ENCODE results near the gene HMMR. TPM values are rescaled to one million over a fixed set of nuclear protein-coding genes. Genes with fewer than 3 reads are reported as not detected.

Gene HMMR
- total RNA-seq, 1 donor from 2014 or later: 5.5 TPM

GRCh38 chr5:163467682-163468081 lies 7.2 kb downstream of the HMMR start:
- H3K27me3 Mint-ChIP-seq (ENCODE audit: unreplicated experiment): no peaks in the 10 kb centered on the region
- no peaks in the 10 kb centered on the region for H3K9me3 Mint-ChIP-seq (ENCODE audit: unreplicated experiment)
- no peak for TF ChIP-seq CTCF (IDR thresholded peaks at IDR 0.05)
- peak overlapping the region; percentile 31 for H3K27ac Mint-ChIP-seq (ENCODE audit: unreplicated experiment)
- no peak for DNase-seq (ENCODE audit: extremely low spot score, unreplicated experiment)
- no peaks in the 10 kb centered on the region for H3K36me3 Mint-ChIP-seq (ENCODE audit: unreplicated experiment)
- H3K4me3 Mint-ChIP-seq (ENCODE audit: unreplicated experiment): no peak overlapping the region
- peaks cover 9% of the 10 kb centered on the region for H3K4me1 Mint-ChIP-seq (ENCODE audit: unreplicated experiment)

- Mint-ChIP-seq H3K36me3 (ENCODE audit: unreplicated experiment) (no peaks in the 10 kb centered on the region), H3K9me3 (ENCODE audit: unreplicated experiment) (no peaks in the 10 kb centered on the region), H3K27me3 (ENCODE audit: unreplicated experiment) (no peaks in the 10 kb centered on the region), H3K4me1 (ENCODE audit: unreplicated experiment) (peaks cover 11% of the 10 kb centered on the region), H3K27ac (ENCODE audit: unreplicated experiment) (no peak overlapping the region), H3K4me3 (ENCODE audit: unreplicated experiment) (no peak overlapping the region)
- peak; percentile 54 for TF ChIP-seq CTCF (IDR thresholded peaks at IDR 0.05)
- no peak for DNase-seq (ENCODE audit: extremely low spot score, unreplicated experiment)
These were observed 13.3 kb downstream of the HMMR start for GRCh38 chr5:163473635-163474243.

GRCh38 chr5:163475411-163475810 lies 15.0 kb downstream of the HMMR start:
- Mint-ChIP-seq H3K4me3 (ENCODE audit: unreplicated experiment) (no peak overlapping the region), H3K27ac (ENCODE audit: unreplicated experiment) (no peak overlapping the region), H3K27me3 (ENCODE audit: unreplicated experiment) (no peaks in the 10 kb centered on the region), H3K36me3 (ENCODE audit: unreplicated experiment) (no peaks in the 10 kb centered on the region), H3K9me3 (ENCODE audit: unreplicated experiment) (no peaks in the 10 kb centered on the region), H3K4me1 (ENCODE audit: unreplicated experiment) (peaks cover 13% of the 10 kb centered on the region)
- DNase-seq (ENCODE audit: extremely low spot score, unreplicated experiment): no peak
- TF ChIP-seq CTCF (IDR thresholded peaks at IDR 0.05): no peak

GRCh38 chr5:163478126-163478981 lies 17.9 kb downstream of the HMMR start:
- Mint-ChIP-seq H3K36me3 (ENCODE audit: unreplicated experiment) (no peaks in the 10 kb centered on the region), H3K27me3 (ENCODE audit: unreplicated experiment) (no peaks in the 10 kb centered on the region), H3K4me1 (ENCODE audit: unreplicated experiment) (peaks cover 13% of the 10 kb centered on the region), H3K27ac (ENCODE audit: unreplicated experiment) (peak overlapping the region; percentile 60), H3K4me3 (ENCODE audit: unreplicated experiment) (no peak overlapping the region), H3K9me3 (ENCODE audit: unreplicated experiment) (no peaks in the 10 kb centered on the region)
- no peak for DNase-seq (ENCODE audit: extremely low spot score, unreplicated experiment)
- no peak for TF ChIP-seq CTCF (IDR thresholded peaks at IDR 0.05)

- no peak overlapping the region for H3K4me3 Mint-ChIP-seq (ENCODE audit: unreplicated experiment)
- peaks cover 13% of the 10 kb centered on the region for H3K4me1 Mint-ChIP-seq (ENCODE audit: unreplicated experiment)
- no peaks in the 10 kb centered on the region for H3K36me3 Mint-ChIP-seq (ENCODE audit: unreplicated experiment)
- no peaks in the 10 kb centered on the region for H3K9me3 Mint-ChIP-seq (ENCODE audit: unreplicated experiment)
- peak overlapping the region; percentile 60 for H3K27ac Mint-ChIP-seq (ENCODE audit: unreplicated experiment)
- H3K27me3 Mint-ChIP-seq (ENCODE audit: unreplicated experiment): no peaks in the 10 kb centered on the region
- TF ChIP-seq CTCF (IDR thresholded peaks at IDR 0.05): no peak
- DNase-seq (ENCODE audit: extremely low spot score, unreplicated experiment): no peak
These were observed 18.5 kb downstream of the HMMR start for GRCh38 chr5:163478982-163479271.
